Placental epithelial cell (primary cell): Measurements from ENCODE around the gene LPXN. TPM values are rescaled to one million over a fixed set of nuclear protein-coding genes. Genes with fewer than 3 reads are reported as not detected.

ENCODE experiments used
- total RNA-seq: library from RNA; depleted of rRNA; stranded (reverse); fragments of >200 nt; gene quantifications from 2 replicates; pipeline ENCODE4 v1.2.3, GENCODE V29; 2012

The LPXN gene
- 3.8 and 5.9 TPM in 2 replicates for total RNA-seq

GRCh38 chr11:58575377-58576020, at the start of gene LPXN:
Gene LPXN (minus strand): TSS chr11:58575856. CDS start chr11:58575772, 84 bp downstream.

GRCh38 chr11:58622344-58622743, 46.7 kb upstream of the LPXN start, which contains the start of gene CNTF:
Gene CNTF (plus strand): TSS chr11:58622665. CDS start chr11:58622753, 88 bp downstream.

GRCh38 chr11:58578635-58579191, 3.1 kb upstream of the LPXN start, which contains the start of gene ZFP91:
Gene ZFP91 (plus strand): TSS chr11:58579063. CDS start chr11:58579282, 219 bp downstream.

DNA sequence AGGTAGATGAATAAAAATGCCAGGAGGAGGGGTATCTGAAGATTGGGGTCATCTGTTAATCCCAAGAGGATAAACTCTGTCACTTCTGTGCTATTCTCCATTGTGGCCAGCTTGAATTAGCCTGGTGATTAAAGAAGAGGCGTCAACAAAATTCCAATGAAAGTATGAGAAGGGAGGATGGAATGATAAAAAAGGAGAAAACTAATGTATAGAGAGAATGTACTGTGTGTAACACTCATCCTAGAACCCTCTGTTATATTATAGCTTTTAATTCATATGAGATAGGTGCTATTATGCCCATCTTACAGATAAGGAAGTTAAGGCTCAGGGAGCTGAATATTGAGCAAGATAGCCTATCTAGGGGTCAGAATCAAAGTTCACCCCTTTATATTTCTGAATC, 67.7 kb downstream of the LPXN start, which contains the start of gene OR5B21:
Gene OR5B21 (minus strand): TSS at position 101 of the 400 bp plus-strand sequence. CDS start 0 bp downstream, at position 101.

Other genes with a start within 250 kb of the LPXN start
- gene OR5B17, start 216.8 kb downstream of the LPXN start, total RNA-seq: not detected in 2 replicates
- gene OR5B3, start 169.0 kb downstream of the LPXN start, total RNA-seq: not detected in 2 replicates
- not detected in 2 replicates for gene OR5B2, start 147.7 kb downstream of the LPXN start, total RNA-seq
- not detected in 2 replicates for gene OR5B12, start 133.6 kb downstream of the LPXN start, total RNA-seq
- gene OR5B21, start 67.8 kb downstream of the LPXN start, total RNA-seq: not detected in 2 replicates
- gene ZFP91, start 3.2 kb upstream of the LPXN start, total RNA-seq: 26.3 and 40.2 TPM in 2 replicates
- 1.6 and 2.5 TPM in 2 replicates for gene CNTF, start 46.8 kb upstream of the LPXN start, total RNA-seq
- 0.65 TPM in 1 of 2 replicates, not detected in the other for gene GLYAT, start 156.1 kb upstream of the LPXN start, total RNA-seq